SK-N-SH treated with all-trans-retinoic acid at 6 μM for 48 hours (cell line): Measurements from ENCODE around the gene SDK2.

ENCODE experiments used
- ATAC-seq: fragments of 200-7000 bp; cut with Tn5 transposase; 3 replicates; pipeline ENCODE4 v1.9.1; 2020; ENCODE audit warnings: mild to moderate bottlenecking, moderate library complexity
- ARNTL ChIP-seq: fragments of 450-650 bp; formaldehyde crosslinking; IDR thresholded peaks from 2 replicates; pipeline ENCODE4 v1.5.0; 2020; ENCODE audit warnings: low read depth, mild to moderate bottlenecking, moderate library complexity, borderline replicate concordance
- CSDC2 ChIP-seq: fragments of 250-450 bp; sonication (Bioruptor Pico); IDR thresholded peaks from 2 replicates; pipeline ENCODE4 v1.5.0; 2020; ENCODE audit warnings: mild to moderate bottlenecking, moderate library complexity
- ESRRG ChIP-seq: fragments of 250-450 bp; sonication (Bioruptor Pico); IDR thresholded peaks from 2 replicates; pipeline ENCODE4 v1.6.1; 2021; ENCODE audit warnings: mild to moderate bottlenecking
- GLIS3 ChIP-seq: fragments of 250-450 bp; sonication (Bioruptor Pico); IDR thresholded peaks from 2 replicates; pipeline ENCODE4 v1.5.0; 2020; ENCODE audit warnings: mild to moderate bottlenecking, moderate library complexity
- OSR1 ChIP-seq: fragments of 250-450 bp; sonication (Bioruptor Pico); IDR thresholded peaks from 2 replicates; pipeline ENCODE4 v1.8.0; 2022; ENCODE audit warnings: moderate library complexity, mild to moderate bottlenecking, inconsistent platforms
- PPARA ChIP-seq: fragments of 250-450 bp; sonication (Bioruptor Pico); IDR thresholded peaks from 2 replicates; pipeline ENCODE4 v1.5.0; 2020; ENCODE audit warnings: mild to moderate bottlenecking, borderline replicate concordance
- SNAI2 ChIP-seq: fragments of 250-450 bp; sonication (Bioruptor Pico); IDR thresholded peaks from 2 replicates; pipeline ENCODE4 v1.5.0; 2020; ENCODE audit warnings: mild to moderate bottlenecking, moderate library complexity
- TCF4 ChIP-seq: fragments of 250-450 bp; sonication (Bioruptor Pico); IDR thresholded peaks from 2 replicates; pipeline ENCODE4 v1.8.0; 2021; ENCODE audit warnings: mild to moderate bottlenecking, moderate library complexity, borderline replicate concordance
- TOX ChIP-seq: fragments of 250-450 bp; sonication (Bioruptor Pico); IDR thresholded peaks from 2 replicates; pipeline ENCODE4 v1.8.0; 2021; ENCODE audit warnings: mild to moderate bottlenecking, moderate library complexity, borderline replicate concordance
- ZFP3 ChIP-seq: fragments of 250-450 bp; sonication (Bioruptor Pico); IDR thresholded peaks from 2 replicates; pipeline ENCODE4 v1.5.0; 2020; ENCODE audit warnings: mild to moderate bottlenecking, moderate library complexity
- ZFP30 ChIP-seq: fragments of 450-650 bp; formaldehyde crosslinking; IDR thresholded peaks from 2 replicates; pipeline ENCODE4 v1.5.0; 2022; ENCODE audit warnings: mild to moderate bottlenecking, moderate library complexity
- ZNF565 ChIP-seq: fragments of 450-650 bp; formaldehyde crosslinking; conservative IDR thresholded peaks from 2 replicates; pipeline ENCODE4 v1.5.0; 2020; ENCODE audit warnings: low read depth, mild to moderate bottlenecking, moderate library complexity
- ZNF70 ChIP-seq: fragments of 450-650 bp; formaldehyde crosslinking; IDR thresholded peaks from 2 replicates; pipeline ENCODE4 v1.5.0; 2020; ENCODE audit warnings: mild to moderate bottlenecking, moderate library complexity
- ZNF8 ChIP-seq: fragments of 450-650 bp; formaldehyde crosslinking; IDR thresholded peaks from 2 replicates; pipeline ENCODE4 v1.5.0; 2020; ENCODE audit warnings: mild to moderate bottlenecking, moderate library complexity
- TF ChIP-seq, protein P1 (sequence below): fragments of 250-450 bp; sonication (Bioruptor Pico); IDR thresholded peaks from 2 replicates; pipeline ENCODE4 v1.8.0; 2021; ENCODE audit warnings: low read depth, mild to moderate bottlenecking, moderate library complexity, borderline replicate concordance
- TF ChIP-seq, protein P2 (sequence below): fragments of 250-450 bp; sonication (Bioruptor Pico); IDR thresholded peaks from 2 replicates; pipeline ENCODE4 v1.5.1; 2020; ENCODE audit warnings: low read depth, mild to moderate bottlenecking, moderate library complexity
- TF ChIP-seq, protein P3 (sequence below): fragments of 250-450 bp; sonication (Bioruptor Pico); IDR thresholded peaks from 2 replicates; pipeline ENCODE4 v1.5.1; 2021; ENCODE audit warnings: mild to moderate bottlenecking, moderate library complexity
- TF ChIP-seq, protein P4 (sequence below): fragments of 250-450 bp; sonication (Bioruptor Pico); IDR thresholded peaks from 2 replicates; pipeline ENCODE4 v1.8.0; 2020; ENCODE audit warnings: mild to moderate bottlenecking, moderate library complexity, borderline replicate concordance

Gene SDK2

DNA sequence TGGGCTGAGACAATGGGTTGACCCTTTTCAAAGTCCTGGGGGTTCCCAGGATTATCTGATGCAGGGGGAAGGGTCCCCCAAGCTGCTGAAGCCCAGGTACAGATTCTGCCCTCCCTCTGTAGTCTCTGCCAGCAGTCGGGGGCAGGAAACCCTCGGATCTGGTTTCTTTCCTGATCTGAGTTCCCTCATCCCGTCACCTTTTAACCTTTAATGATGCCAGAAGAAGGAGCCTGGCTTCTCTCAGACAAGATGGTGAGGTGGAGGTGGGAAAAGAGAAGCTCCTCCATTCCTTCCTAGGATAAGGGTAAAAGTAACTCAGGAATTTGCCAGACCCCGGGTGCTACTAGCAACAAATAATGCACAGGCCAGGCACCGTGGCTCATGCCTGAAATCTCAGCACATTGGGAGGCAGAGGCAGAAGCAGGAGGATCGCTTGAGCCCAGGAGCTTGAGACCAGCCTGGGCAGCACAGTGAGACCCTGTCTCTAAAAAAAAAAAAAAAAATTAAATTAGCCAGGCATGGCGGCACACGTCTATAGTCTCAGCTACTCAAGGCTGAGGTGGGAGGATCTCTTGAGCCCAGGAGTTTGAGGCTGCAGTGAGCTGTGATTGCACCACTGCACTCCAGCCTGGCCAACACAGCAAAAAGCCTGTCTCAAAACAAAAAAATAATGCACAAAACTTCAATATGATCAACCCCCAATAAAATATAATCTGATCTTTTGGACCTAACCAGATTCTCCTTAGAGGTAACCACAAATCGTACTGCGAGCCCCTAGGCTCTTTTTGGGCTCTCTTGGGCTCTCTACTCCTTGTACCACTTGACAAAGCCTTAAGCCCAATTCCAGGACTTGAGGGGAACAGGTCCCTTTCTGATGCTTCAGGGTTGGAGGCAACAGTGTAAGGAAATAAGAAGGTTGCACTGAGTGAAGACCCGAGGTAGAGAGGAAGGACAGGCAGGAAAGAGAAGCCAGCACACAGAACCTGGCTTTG lies 338.1 kb downstream of the SDK2 start:
- no peak; the same call in 2 of the 3 replicates for ATAC-seq
- TF ChIP-seq, protein P1, sequence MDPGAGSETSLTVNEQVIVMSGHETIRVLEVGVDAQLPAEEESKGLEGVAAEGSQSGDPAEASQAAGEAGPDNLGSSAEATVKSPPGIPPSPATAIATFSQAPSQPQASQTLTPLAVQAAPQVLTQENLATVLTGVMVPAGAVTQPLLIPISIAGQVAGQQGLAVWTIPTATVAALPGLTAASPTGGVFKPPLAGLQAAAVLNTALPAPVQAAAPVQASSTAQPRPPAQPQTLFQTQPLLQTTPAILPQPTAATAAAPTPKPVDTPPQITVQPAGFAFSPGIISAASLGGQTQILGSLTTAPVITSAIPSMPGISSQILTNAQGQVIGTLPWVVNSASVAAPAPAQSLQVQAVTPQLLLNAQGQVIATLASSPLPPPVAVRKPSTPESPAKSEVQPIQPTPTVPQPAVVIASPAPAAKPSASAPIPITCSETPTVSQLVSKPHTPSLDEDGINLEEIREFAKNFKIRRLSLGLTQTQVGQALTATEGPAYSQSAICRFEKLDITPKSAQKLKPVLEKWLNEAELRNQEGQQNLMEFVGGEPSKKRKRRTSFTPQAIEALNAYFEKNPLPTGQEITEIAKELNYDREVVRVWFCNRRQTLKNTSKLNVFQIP (CRISPR knock-in tag) = no peak
- TF ChIP-seq SNAI2 (CRISPR knock-in tag) (no peak), ZFP30 (CRISPR knock-in tag) (no peak), GLIS3 (CRISPR knock-in tag) (no peak), ARNTL (CRISPR knock-in tag) (no peak), ZNF8 (CRISPR knock-in tag) (no peak), PPARA (CRISPR knock-in tag) (no peak), ESRRG (no peak), TCF4 (CRISPR knock-in tag) (no peak), CSDC2 (no peak), TOX (CRISPR knock-in tag) (no peak), OSR1 (CRISPR knock-in tag) (no peak), ZNF70 (CRISPR knock-in tag) (no peak)
- TF ChIP-seq, protein P2, sequence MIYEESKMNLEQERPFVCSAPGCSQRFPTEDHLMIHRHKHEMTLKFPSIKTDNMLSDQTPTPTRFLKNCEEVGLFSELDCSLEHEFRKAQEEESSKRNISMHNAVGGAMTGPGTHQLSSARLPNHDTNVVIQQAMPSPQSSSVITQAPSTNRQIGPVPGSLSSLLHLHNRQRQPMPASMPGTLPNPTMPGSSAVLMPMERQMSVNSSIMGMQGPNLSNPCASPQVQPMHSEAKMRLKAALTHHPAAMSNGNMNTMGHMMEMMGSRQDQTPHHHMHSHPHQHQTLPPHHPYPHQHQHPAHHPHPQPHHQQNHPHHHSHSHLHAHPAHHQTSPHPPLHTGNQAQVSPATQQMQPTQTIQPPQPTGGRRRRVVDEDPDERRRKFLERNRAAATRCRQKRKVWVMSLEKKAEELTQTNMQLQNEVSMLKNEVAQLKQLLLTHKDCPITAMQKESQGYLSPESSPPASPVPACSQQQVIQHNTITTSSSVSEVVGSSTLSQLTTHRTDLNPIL (CRISPR knock-in tag) = no peak
- TF ChIP-seq, protein P3, sequence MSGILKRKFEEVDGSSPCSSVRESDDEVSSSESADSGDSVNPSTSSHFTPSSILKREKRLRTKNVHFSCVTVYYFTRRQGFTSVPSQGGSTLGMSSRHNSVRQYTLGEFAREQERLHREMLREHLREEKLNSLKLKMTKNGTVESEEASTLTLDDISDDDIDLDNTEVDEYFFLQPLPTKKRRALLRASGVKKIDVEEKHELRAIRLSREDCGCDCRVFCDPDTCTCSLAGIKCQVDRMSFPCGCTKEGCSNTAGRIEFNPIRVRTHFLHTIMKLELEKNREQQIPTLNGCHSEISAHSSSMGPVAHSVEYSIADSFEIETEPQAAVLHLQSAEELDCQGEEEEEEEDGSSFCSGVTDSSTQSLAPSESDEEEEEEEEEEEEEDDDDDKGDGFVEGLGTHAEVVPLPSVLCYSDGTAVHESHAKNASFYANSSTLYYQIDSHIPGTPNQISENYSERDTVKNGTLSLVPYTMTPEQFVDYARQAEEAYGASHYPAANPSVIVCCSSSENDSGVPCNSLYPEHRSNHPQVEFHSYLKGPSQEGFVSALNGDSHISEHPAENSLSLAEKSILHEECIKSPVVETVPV (CRISPR knock-in tag) = no peak
- TF ChIP-seq, protein P4, sequence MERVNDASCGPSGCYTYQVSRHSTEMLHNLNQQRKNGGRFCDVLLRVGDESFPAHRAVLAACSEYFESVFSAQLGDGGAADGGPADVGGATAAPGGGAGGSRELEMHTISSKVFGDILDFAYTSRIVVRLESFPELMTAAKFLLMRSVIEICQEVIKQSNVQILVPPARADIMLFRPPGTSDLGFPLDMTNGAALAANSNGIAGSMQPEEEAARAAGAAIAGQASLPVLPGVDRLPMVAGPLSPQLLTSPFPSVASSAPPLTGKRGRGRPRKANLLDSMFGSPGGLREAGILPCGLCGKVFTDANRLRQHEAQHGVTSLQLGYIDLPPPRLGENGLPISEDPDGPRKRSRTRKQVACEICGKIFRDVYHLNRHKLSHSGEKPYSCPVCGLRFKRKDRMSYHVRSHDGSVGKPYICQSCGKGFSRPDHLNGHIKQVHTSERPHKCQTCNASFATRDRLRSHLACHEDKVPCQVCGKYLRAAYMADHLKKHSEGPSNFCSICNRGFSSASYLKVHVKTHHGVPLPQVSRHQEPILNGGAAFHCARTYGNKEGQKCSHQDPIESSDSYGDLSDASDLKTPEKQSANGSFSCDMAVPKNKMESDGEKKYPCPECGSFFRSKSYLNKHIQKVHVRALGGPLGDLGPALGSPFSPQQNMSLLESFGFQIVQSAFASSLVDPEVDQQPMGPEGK (CRISPR knock-in tag) = no peak

- TF ChIP-seq ZFP3 (peak; percentile 80), OSR1 (CRISPR knock-in tag) (no peak), SNAI2 (CRISPR knock-in tag) (peak; percentile 36; the same call in 1 of the 2 replicates)
- TF ChIP-seq, protein P4 (CRISPR knock-in tag) = peak; percentile 95
- ATAC-seq = peak; percentile 60
Observed at GRCh38 chr17:73304971-73305812, 339.1 kb downstream of the SDK2 start.

DNA sequence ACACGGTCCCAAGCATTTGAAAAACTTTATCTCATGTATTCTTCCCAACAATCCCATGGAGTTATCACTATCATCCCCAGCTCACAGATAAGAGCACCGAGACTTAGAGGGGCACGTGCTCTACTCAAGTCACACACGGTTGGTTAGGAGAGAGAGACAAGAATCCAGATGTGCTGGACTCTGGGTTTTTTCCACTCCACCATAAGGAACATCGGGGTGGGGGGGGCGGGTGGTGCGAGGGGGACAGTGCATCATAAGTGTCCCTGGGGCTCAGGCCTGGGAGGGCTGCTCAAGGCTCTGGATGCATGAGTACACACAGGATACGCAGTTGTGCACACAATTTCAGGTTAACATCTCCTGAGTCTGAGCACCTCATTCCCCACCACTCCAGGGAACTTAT lies 339.8 kb downstream of the SDK2 start:
- TF ChIP-seq, protein P3 (CRISPR knock-in tag) = no peak
- TF ChIP-seq ZNF565 (CRISPR knock-in tag) (no peak), TCF4 (CRISPR knock-in tag) (no peak), ZFP3 (no peak)
- ATAC-seq = no peak; the same call in 2 of the 3 replicates
